ENCODE measurements around the gene KRT3.

GRCh38 chr12:52776913-52777395, 19.0 kb downstream of the KRT3 start, which contains the start of gene KRT76:
- TF ChIP-seq RARB (CRISPR knock-in tag; IDR thresholded peaks at IDR 0.05) (no peak), SNAI2 (CRISPR knock-in tag; IDR thresholded peaks at IDR 0.05) (no peak), POU6F1 (CRISPR knock-in tag; IDR thresholded peaks at IDR 0.05; ENCODE audit: borderline replicate concordance, low read depth) (no peak), PATZ1 (CRISPR knock-in tag; IDR thresholded peaks at IDR 0.05; ENCODE audit: borderline replicate concordance) (no peak), GLIS3 (CRISPR knock-in tag; IDR thresholded peaks at IDR 0.05) (no peak), ARNTL (CRISPR knock-in tag; IDR thresholded peaks at IDR 0.05; ENCODE audit: borderline replicate concordance, low read depth) (no peak)

Measured in SK-N-SH treated with all-trans-retinoic acid at 6 μM for 48 hours (cell line).